AG08396 (cell line): ENCODE results near the gene PRR5.

Experiments used
- DNase-seq: peaks from one replicate; pipeline ENCODE4 v3.0.0; 2012; ENCODE audit warnings: low spot score, mixed read lengths

Gene PRR5

GRCh38 chr22:44718418-44718817 lies 16.4 kb downstream of the PRR5 start:
- DNase-seq = no peak

- DNase-seq = no peak
Measured at GRCh38 chr22:44719586-44720368, 17.8 kb downstream of the PRR5 start.

- no peak for DNase-seq
Measured at GRCh38 chr22:44721213-44721612, 19.2 kb downstream of the PRR5 start.

GRCh38 chr22:44722611-44723010 lies 20.6 kb downstream of the PRR5 start:
- no peak for DNase-seq

GRCh38 chr22:44723801-44724200 lies 21.8 kb downstream of the PRR5 start:
- peak; percentile 75 for DNase-seq

GRCh38 chr22:44724416-44724815 lies 22.4 kb downstream of the PRR5 start:
- DNase-seq = no peak

GRCh38 chr22:44724859-44725258 lies 22.9 kb downstream of the PRR5 start:
- DNase-seq = no peak

- no peak for DNase-seq
Measured at GRCh38 chr22:44726439-44726838, 24.4 kb downstream of the PRR5 start.

GRCh38 chr22:44727148-44727547 lies 25.1 kb downstream of the PRR5 start:
- no peak for DNase-seq

- DNase-seq = no peak
Measured at GRCh38 chr22:44727709-44728108, 25.7 kb downstream of the PRR5 start.

GRCh38 chr22:44728761-44729324 lies 26.8 kb downstream of the PRR5 start:
- no peak for DNase-seq

GRCh38 chr22:44729391-44730021 lies 27.5 kb downstream of the PRR5 start:
- peak; percentile 74 for DNase-seq

GRCh38 chr22:44730022-44730393 lies 28.0 kb downstream of the PRR5 start:
- no peak for DNase-seq

GRCh38 chr22:44730490-44731356 lies 28.7 kb downstream of the PRR5 start:
- DNase-seq = no peak

GRCh38 chr22:44731357-44731970 lies 29.5 kb downstream of the PRR5 start:
- no peak for DNase-seq

GRCh38 chr22:44732017-44732561 lies 30.1 kb downstream of the PRR5 start:
- DNase-seq = no peak

- no peak for DNase-seq
Measured at GRCh38 chr22:44732661-44733060, 30.7 kb downstream of the PRR5 start.

GRCh38 chr22:44733426-44734106 lies 31.6 kb downstream of the PRR5 start:
- no peak for DNase-seq

- no peak for DNase-seq
Measured at GRCh38 chr22:44734278-44734677, 32.3 kb downstream of the PRR5 start.

- no peak for DNase-seq
Measured at GRCh38 chr22:44734801-44735517, 33.0 kb downstream of the PRR5 start.
